A673 (cell line): ENCODE results near the gene EFNA5.

Source experiments
- EZH2 ChIP-seq: fragments of 200-600 bp; sonication (generic); IDR thresholded peaks from 2 replicates; pipeline ENCODE4 v1.6.1; 2017; ENCODE audit warnings: borderline replicate concordance, low read depth, mild to moderate bottlenecking, mixed read lengths, antibody characterized with exemption, low read length; ENCODE audit not compliant: poor library complexity, severe bottlenecking
- TF ChIP-seq, protein P1 (sequence below): fragments of 300-800, 200-600 bp; sonication (generic); conservative IDR thresholded peaks from 2 replicates; pipeline ENCODE4 v1.5.1; 2017; ENCODE audit warnings: low read depth, mild to moderate bottlenecking, antibody characterized with exemption, low read length, moderate library complexity, mixed read lengths

DNA sequence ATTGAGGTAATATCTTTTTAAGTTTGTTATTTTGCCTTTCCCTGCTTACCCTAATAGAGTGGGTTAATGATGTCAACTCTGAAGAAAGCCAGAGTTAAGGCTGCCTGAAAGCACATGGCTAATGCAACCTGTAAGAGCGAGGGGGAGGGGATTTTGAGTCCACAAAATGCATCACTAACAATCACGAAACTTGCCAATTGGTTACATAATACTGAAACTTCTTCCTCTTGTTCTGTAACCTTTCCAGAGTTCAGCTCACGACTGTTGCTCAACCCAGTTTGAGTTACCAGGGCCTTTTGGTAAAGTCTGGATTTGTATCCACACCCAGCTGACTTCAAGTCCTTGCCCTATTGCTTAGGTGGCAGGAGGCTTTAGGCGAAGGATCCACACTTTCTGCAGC lies 308.8 kb downstream of the EFNA5 start:
- TF ChIP-seq, protein P1, sequence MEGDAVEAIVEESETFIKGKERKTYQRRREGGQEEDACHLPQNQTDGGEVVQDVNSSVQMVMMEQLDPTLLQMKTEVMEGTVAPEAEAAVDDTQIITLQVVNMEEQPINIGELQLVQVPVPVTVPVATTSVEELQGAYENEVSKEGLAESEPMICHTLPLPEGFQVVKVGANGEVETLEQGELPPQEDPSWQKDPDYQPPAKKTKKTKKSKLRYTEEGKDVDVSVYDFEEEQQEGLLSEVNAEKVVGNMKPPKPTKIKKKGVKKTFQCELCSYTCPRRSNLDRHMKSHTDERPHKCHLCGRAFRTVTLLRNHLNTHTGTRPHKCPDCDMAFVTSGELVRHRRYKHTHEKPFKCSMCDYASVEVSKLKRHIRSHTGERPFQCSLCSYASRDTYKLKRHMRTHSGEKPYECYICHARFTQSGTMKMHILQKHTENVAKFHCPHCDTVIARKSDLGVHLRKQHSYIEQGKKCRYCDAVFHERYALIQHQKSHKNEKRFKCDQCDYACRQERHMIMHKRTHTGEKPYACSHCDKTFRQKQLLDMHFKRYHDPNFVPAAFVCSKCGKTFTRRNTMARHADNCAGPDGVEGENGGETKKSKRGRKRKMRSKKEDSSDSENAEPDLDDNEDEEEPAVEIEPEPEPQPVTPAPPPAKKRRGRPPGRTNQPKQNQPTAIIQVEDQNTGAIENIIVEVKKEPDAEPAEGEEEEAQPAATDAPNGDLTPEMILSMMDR: no peak
- TF ChIP-seq EZH2: no peak
